Smooth muscle cell (in vitro differentiated cells): ENCODE measurements around the gene ADAMTSL4. TPM values are rescaled to one million over a fixed set of nuclear protein-coding genes. Genes with fewer than 3 reads are reported as not detected.

Experiments used
- DNase-seq: peaks from one replicate; lab custom pipeline; 2025; ENCODE audit not compliant: unreplicated experiment; lab: John Stamatoyannopoulos, UW
- H2AFZ ChIP-seq: fragments of 200-600 bp; sonication (generic); 2 replicates; pipeline ENCODE4 v1.6.0; 2016; ENCODE audit warnings: antibody characterized with exemption, low read depth, mild to moderate bottlenecking
- H3F3A ChIP-seq: fragments of 200-600 bp; sonication (generic); 2 replicates; pipeline ENCODE4 v1.6.0; 2017; ENCODE audit warnings: antibody characterized with exemption, low read depth
- H3K27ac ChIP-seq: fragments of 200-600 bp; sonication (generic); 2 replicates; pipeline ENCODE4 v1.5.1; 2016; ENCODE audit warnings: low read depth, mild to moderate bottlenecking
- H3K27me3 ChIP-seq: fragments of 200-600 bp; sonication (generic); 2 replicates; pipeline ENCODE4 v1.6.1; 2016; ENCODE audit warnings: low read depth, mild to moderate bottlenecking
- H3K36me3 ChIP-seq: fragments of 200-600 bp; sonication (generic); 2 replicates; pipeline ENCODE4 v1.5.1; 2016; ENCODE audit warnings: low read depth
- H3K4me1 ChIP-seq: fragments of 200-600 bp; sonication (generic); 2 replicates; pipeline ENCODE4 v1.5.1; 2016; ENCODE audit warnings: low read depth
- H3K4me2 ChIP-seq: fragments of 200-600 bp; sonication (generic); 2 replicates; pipeline ENCODE4 v1.6.0; 2016; ENCODE audit warnings: mild to moderate bottlenecking
- H3K4me3 ChIP-seq: fragments of 200-600 bp; sonication (generic); 2 replicates; pipeline ENCODE4 v1.5.1; 2016; ENCODE audit warnings: mild to moderate bottlenecking
- H3K79me2 ChIP-seq: fragments of 200-600 bp; sonication (generic); 2 replicates; pipeline ENCODE4 v1.6.0; 2016; ENCODE audit warnings: low read depth, mild to moderate bottlenecking
- H3K9ac ChIP-seq: fragments of 200-600 bp; sonication (generic); 2 replicates; pipeline ENCODE4 v1.6.0; 2016; ENCODE audit warnings: low read depth
- H3K9me3 ChIP-seq: fragments of 200-600 bp; sonication (generic); replicated peaks from 2 replicates; pipeline ENCODE4 v1.5.1; 2016; ENCODE audit warnings: low read depth
- H4K20me1 ChIP-seq: fragments of 200-600 bp; sonication (generic); 2 replicates; pipeline ENCODE4 v1.6.0; 2016; ENCODE audit warnings: low read depth
- WGBS: methylation state at CpG from one replicate; pipeline ENCODE4 v1.1.7; 2016; ENCODE audit warnings: low lambda C conversion rate; 5-methylcytosine and 5-hydroxymethylcytosine counted together
- polyA plus RNA-seq: library from polyadenylated mRNA; unstranded; fragments of >200 nt; fragmentation: Nextera tagmentation; extraction: Ambion mirVana; gene quantifications from 2 replicates; pipeline ENCODE4 v1.2.1, GENCODE V29; 2016
- total RNA-seq: library from RNA; depleted of rRNA; stranded (reverse); fragments of >200 nt; gene quantifications from 2 replicates; pipeline ENCODE4 v1.2.3, GENCODE V29; 2014
- TF ChIP-seq, protein P1 (sequence below): fragments of 200-600 bp; sonication (generic); IDR thresholded peaks from 2 replicates; pipeline ENCODE4 v1.5.1; 2017; ENCODE audit warnings: borderline replicate concordance, mild to moderate bottlenecking, antibody characterized with exemption; ENCODE audit not compliant: insufficient read depth, poor library complexity, severe bottlenecking

ADAMTSL4 gene
- total and polyA plus RNA-seq, 2 experiments from 2014 or later, result 6.4 to 8.4 TPM

DNA sequence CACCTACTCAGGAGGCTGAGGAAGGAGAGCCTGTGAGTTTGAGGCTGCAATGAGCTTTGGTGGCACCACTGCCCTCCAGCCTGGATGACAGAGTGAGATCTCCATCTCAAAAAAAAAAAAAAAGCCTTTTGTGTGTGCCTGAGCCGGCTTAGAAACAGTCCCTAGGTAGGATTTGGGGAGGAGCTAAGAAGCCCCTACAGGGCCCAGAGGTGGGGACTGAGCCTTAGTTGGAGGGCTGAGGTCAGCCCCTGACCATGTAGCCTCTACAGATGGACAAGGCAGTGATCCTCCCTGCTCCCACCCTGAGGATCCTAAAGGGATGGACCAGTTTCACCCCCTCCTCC, 2.5 kb downstream of the ADAMTSL4 start:
- H3K9ac ChIP-seq, result no peak overlapping the region
- no peaks in the 10 kb centered on the region for H4K20me1 ChIP-seq
- TF ChIP-seq, protein P1, sequence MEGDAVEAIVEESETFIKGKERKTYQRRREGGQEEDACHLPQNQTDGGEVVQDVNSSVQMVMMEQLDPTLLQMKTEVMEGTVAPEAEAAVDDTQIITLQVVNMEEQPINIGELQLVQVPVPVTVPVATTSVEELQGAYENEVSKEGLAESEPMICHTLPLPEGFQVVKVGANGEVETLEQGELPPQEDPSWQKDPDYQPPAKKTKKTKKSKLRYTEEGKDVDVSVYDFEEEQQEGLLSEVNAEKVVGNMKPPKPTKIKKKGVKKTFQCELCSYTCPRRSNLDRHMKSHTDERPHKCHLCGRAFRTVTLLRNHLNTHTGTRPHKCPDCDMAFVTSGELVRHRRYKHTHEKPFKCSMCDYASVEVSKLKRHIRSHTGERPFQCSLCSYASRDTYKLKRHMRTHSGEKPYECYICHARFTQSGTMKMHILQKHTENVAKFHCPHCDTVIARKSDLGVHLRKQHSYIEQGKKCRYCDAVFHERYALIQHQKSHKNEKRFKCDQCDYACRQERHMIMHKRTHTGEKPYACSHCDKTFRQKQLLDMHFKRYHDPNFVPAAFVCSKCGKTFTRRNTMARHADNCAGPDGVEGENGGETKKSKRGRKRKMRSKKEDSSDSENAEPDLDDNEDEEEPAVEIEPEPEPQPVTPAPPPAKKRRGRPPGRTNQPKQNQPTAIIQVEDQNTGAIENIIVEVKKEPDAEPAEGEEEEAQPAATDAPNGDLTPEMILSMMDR, result no peak
- no peak for DNase-seq
- H3K9me3 ChIP-seq, result no peaks in the 10 kb centered on the region
- 20% methylated on average over 1 of the region's 1 CpG for WGBS
- H3K27ac ChIP-seq, result peak overlapping the region; percentile 51
- no peak overlapping the region for H2AFZ ChIP-seq
- no peaks in the 10 kb centered on the region for H3K27me3 ChIP-seq
- H3K4me1 ChIP-seq, result peaks cover 7% of the 10 kb centered on the region
- peak overlapping the region; percentile 8 for H3K4me2 ChIP-seq
- H3K36me3 ChIP-seq, result no peaks in the 10 kb centered on the region
- H3K79me2 ChIP-seq, result no peaks in the 10 kb centered on the region
- H3F3A ChIP-seq, result peaks cover 29% of the 10 kb centered on the region
- H3K4me3 ChIP-seq, result no peak overlapping the region

DNA sequence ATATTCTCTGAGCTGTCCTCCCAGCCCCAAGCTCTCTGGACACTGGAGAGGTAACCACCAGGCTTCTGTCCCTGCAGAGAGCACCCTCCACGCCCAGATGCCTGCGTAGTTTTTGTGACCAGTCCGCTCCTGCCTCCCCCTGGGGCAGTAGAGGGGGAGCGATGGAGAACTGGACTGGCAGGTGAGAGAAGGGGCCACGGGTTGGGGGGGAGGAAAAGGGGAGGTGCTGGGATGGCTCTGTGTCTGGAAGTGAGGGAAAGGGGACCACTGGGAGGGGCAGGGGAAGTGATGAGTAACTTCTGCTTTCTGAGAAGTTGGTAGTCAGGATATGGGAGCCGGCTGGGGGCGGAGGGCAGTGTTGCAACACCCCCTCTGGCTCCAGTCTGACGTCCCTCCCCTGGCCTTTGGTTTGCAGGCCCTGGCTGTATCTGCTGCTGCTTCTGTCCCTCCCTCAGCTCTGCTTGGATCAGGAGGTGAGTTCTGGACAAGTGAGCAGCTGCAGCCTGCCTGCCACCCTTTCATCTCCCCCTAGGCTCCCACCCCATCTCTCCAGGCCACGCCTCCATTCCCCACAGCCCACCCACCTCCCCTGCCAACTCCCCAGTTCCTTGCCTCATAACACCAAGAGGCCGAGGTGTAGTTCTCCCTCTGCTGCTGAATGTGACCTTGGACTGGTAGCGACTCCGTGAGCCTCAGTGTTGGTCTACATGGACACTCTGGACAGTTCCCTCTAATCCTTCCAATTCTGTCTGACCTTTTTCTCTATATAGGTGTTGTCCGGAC, 3.1 kb downstream of the ADAMTSL4 start:
- WGBS, result 49% methylated on average over 11 of the region's 13 CpGs
- H3K27ac ChIP-seq, result peak overlapping the region; percentile 83

GRCh38 chr1:150552911-150553289, 3.7 kb downstream of the ADAMTSL4 start:
- Histone ChIP-seq H2AFZ (no peak overlapping the region), H3K4me3 (no peak overlapping the region)
- no peak for DNase-seq

More for the DNA sequence above, 3.1 kb downstream of the ADAMTSL4 start:
- Histone ChIP-seq H3K4me2 (peak overlapping the region; percentile 78), H3K4me1 (peaks cover 7% of the 10 kb centered on the region), H2AFZ (no peak overlapping the region), H3K4me3 (no peak overlapping the region), H3K9me3 (no peaks in the 10 kb centered on the region), H3K79me2 (no peaks in the 10 kb centered on the region), H3F3A (peaks cover 29% of the 10 kb centered on the region), H3K27me3 (no peaks in the 10 kb centered on the region), H3K9ac (no peak overlapping the region), H4K20me1 (no peaks in the 10 kb centered on the region), H3K36me3 (no peaks in the 10 kb centered on the region)
- TF ChIP-seq, protein P1, result no peak
- DNase-seq, result peak; percentile 33

More at GRCh38 chr1:150552911-150553289, 3.7 kb downstream of the ADAMTSL4 start:
- Histone ChIP-seq H3K27me3 (no peaks in the 10 kb centered on the region), H3K27ac (peak overlapping the region; percentile 83), H3K4me2 (peak overlapping the region; percentile 78), H4K20me1 (no peaks in the 10 kb centered on the region), H3F3A (peaks cover 29% of the 10 kb centered on the region), H3K4me1 (peaks cover 7% of the 10 kb centered on the region), H3K9me3 (no peaks in the 10 kb centered on the region), H3K79me2 (no peaks in the 10 kb centered on the region), H3K36me3 (no peaks in the 10 kb centered on the region), H3K9ac (no peak overlapping the region)
- 95% methylated on average over 10 of the region's 12 CpGs for WGBS
- TF ChIP-seq, protein P1, result no peak
